Upper lobe of left lung (tissue), 6 donors: ENCODE results near the gene AKR1B1. TPM values are rescaled to one million over a fixed set of nuclear protein-coding genes. Genes with fewer than 3 reads are reported as not detected.

Source experiments
- ATAC-seq, 2 donors: fragments of 200-7000 bp; cut with Tn5 transposase; one replicate each; pipeline ENCODE4 v1.9.1; 2022; ENCODE audit warnings: mild to moderate bottlenecking in 2 of 2, moderate library complexity in 2 of 2; ENCODE audit not compliant: low FRiP score in 2 of 2
- DNase-seq, 2 donors: peaks; one replicate each; pipeline ENCODE4 v3.0.0-alpha.2; 2019 to 2020
- H3K27ac ChIP-seq, 4 donors: fragments of 200-600 bp; sonication (generic); one replicate each; pipeline ENCODE4 v1.5.1; 2016 to 2019
- H3K27me3 ChIP-seq, 4 donors: fragments of 200-600 bp; sonication (generic); one replicate each; pipeline ENCODE4 v1.5.1; 2017 to 2019
- H3K36me3 ChIP-seq, 4 donors: fragments of 200-600 bp; sonication (generic); one replicate each; pipeline ENCODE4 v1.5.1; 2016 to 2019
- H3K4me1 ChIP-seq, 4 donors: fragments of 200-600 bp; sonication (generic); one replicate each; pipeline ENCODE4 v1.5.1; 2018 to 2019
- H3K4me3 ChIP-seq, 4 donors: fragments of 200-600 bp; sonication (generic); one replicate each; pipeline ENCODE4 v1.5.1; 2017 to 2019; ENCODE audit warnings: mild to moderate bottlenecking in 2 of 4, moderate library complexity in 1 of 4
- H3K9me3 ChIP-seq, 4 donors: fragments of 200-600 bp; sonication (generic); one replicate each; pipeline ENCODE4 v1.5.1; 2018 to 2019
- CTCF ChIP-seq, 6 experiments: fragments of 450-650 bp in 4 of 6; fragments of 200-600 bp in 2 of 6; sonication (generic) in 2 of 6; IDR thresholded peaks; one replicate each; pipeline ENCODE4 v1.5.1; 2016 to 2019; ENCODE audit warnings: antibody characterized with exemption in 6 of 6
- EP300 ChIP-seq, 4 donors: sonication (generic); formaldehyde crosslinking; IDR thresholded peaks; one replicate each; pipeline ENCODE4 v1.5.1; 2017; ENCODE audit warnings: antibody characterized with exemption in 4 of 4, control low read depth in 2 of 4
- POLR2A ChIP-seq, 4 donors: fragments of 450-650 bp; IDR thresholded peaks; one replicate each; pipeline ENCODE4 v1.5.1; 2016 to 2017; ENCODE audit warnings: antibody characterized with exemption in 4 of 4, mild to moderate bottlenecking in 2 of 4
- POLR2AphosphoS5 ChIP-seq, 2 donors: sonication (generic); formaldehyde crosslinking; IDR thresholded peaks; one replicate each; pipeline ENCODE4 v1.5.1; 2017; ENCODE audit warnings: antibody characterized with exemption in 2 of 2
- WGBS, 2 donors: methylation state at CpG; one replicate each; pipeline ENCODE4 v1.1.5; 2017 to 2018; 5-methylcytosine and 5-hydroxymethylcytosine counted together
- total RNA-seq, 6 donors: library from RNA; depleted of rRNA in 4 of 6; stranded (reverse); fragments of >200 nt in 4 of 6; gene quantifications; one replicate each; pipeline versions ENCODE4 v1.1.0 to v1.2.1, GENCODE V29; 2016 to 2021
- donor health status: DM: no; HTN: no; CAD: no; lungs with moderate emphysema.
- donor health status: DM: no; HTN: yes; CAD: no; lungs with severe emphysema.

The AKR1B1 gene
- total RNA-seq, 6 donors from 2014 or later = 39.2 to 108 (median 93.1) TPM

- TF ChIP-seq POLR2A (IDR thresholded peaks at IDR 0.05) (no peak), POLR2AphosphoS5 (IDR thresholded peaks at IDR 0.05) (no peak), EP300 (IDR thresholded peaks at IDR 0.05) (no peak), CTCF (IDR thresholded peaks at IDR 0.05) (no peak)
- Histone ChIP-seq H3K4me1 (no peaks in the 10 kb centered on the region), H3K9me3 (no peaks in the 10 kb centered on the region), H3K4me3 (no peak overlapping the region), H3K36me3 (no peaks in the 10 kb centered on the region), H3K27me3 (no peaks in the 10 kb centered on the region), H3K27ac (no peak overlapping the region)
- WGBS, 2 donors = 62 to 74% methylated on average over 2 of the region's 2 CpGs
- no peak for ATAC-seq
- DNase-seq = no peak
These were observed 13.8 kb upstream of the AKR1B1 start for GRCh38 chr7:134472572-134473244.

- 89 to 98% methylated on average over 4 of the region's 4 CpGs for WGBS, 2 donors
- H3K4me1 ChIP-seq = no peaks in the 10 kb centered on the region
- no peak overlapping the region for H3K4me3 ChIP-seq
- TF ChIP-seq EP300 (IDR thresholded peaks at IDR 0.05) (no peak), POLR2AphosphoS5 (IDR thresholded peaks at IDR 0.05) (no peak), CTCF (IDR thresholded peaks at IDR 0.05) (no peak), POLR2A (IDR thresholded peaks at IDR 0.05) (no peak)
- H3K27ac ChIP-seq = no peak overlapping the region
- H3K27me3 ChIP-seq = no peaks in the 10 kb centered on the region
- ATAC-seq (no peak), DNase-seq (no peak)
- no peaks in the 10 kb centered on the region for H3K9me3 ChIP-seq
- H3K36me3 ChIP-seq = no peaks in the 10 kb centered on the region
These were observed 12.0 kb upstream of the AKR1B1 start for GRCh38 chr7:134470864-134471263.

GRCh38 chr7:134469622-134470021 lies 10.7 kb upstream of the AKR1B1 start:
- Histone ChIP-seq H3K27me3 (no peaks in the 10 kb centered on the region), H3K4me3 (no peak overlapping the region), H3K27ac (no peak overlapping the region), H3K36me3 (no peaks in the 10 kb centered on the region), H3K9me3 (peaks cover 0 to 10% (median 7%) of the 10 kb centered on the region in 4 donors), H3K4me1 (no peaks in the 10 kb centered on the region)
- TF ChIP-seq CTCF (IDR thresholded peaks at IDR 0.05) (no peak), POLR2A (IDR thresholded peaks at IDR 0.05) (no peak), POLR2AphosphoS5 (IDR thresholded peaks at IDR 0.05) (no peak), EP300 (IDR thresholded peaks at IDR 0.05) (no peak)
- 77 to 81% methylated on average over 9 of the region's 9 CpGs for WGBS, 2 donors
- DNase-seq (no peak), ATAC-seq (no peak)

- 79 to 92% methylated on average over 6 of the region's 6 CpGs for WGBS, 2 donors
- Histone ChIP-seq H3K36me3 (no peaks in the 10 kb centered on the region), H3K9me3 (peaks cover 6 to 11% (median 8%) of the 10 kb centered on the region in 4 donors), H3K27ac (no peak overlapping the region), H3K27me3 (no peaks in the 10 kb centered on the region), H3K4me3 (no peak overlapping the region), H3K4me1 (no peaks in the 10 kb centered on the region)
- no peak for TF ChIP-seq POLR2AphosphoS5 (IDR thresholded peaks at IDR 0.05)
- no peak for TF ChIP-seq EP300 (IDR thresholded peaks at IDR 0.05)
- no peak for TF ChIP-seq CTCF (IDR thresholded peaks at IDR 0.05)
- no peak for TF ChIP-seq POLR2A (IDR thresholded peaks at IDR 0.05)
- no peak for ATAC-seq
- DNase-seq = no peak
These were observed 9.6 kb upstream of the AKR1B1 start for GRCh38 chr7:134468475-134468874.

- Histone ChIP-seq H3K27ac (no peak overlapping the region), H3K36me3 (no peaks in the 10 kb centered on the region), H3K27me3 (no peaks in the 10 kb centered on the region), H3K4me3 (no peak overlapping the region), H3K9me3 (peaks cover 6 to 11% (median 8%) of the 10 kb centered on the region in 4 donors), H3K4me1 (no peaks in the 10 kb centered on the region)
- TF ChIP-seq CTCF (IDR thresholded peaks at IDR 0.05) (no peak), POLR2A (IDR thresholded peaks at IDR 0.05) (no peak), EP300 (IDR thresholded peaks at IDR 0.05) (no peak), POLR2AphosphoS5 (IDR thresholded peaks at IDR 0.05) (no peak)
- 86 to 88% methylated on average over 6 of the region's 6 CpGs for WGBS, 2 donors
- no peak for ATAC-seq
- DNase-seq = no peak
These were observed 9.2 kb upstream of the AKR1B1 start for GRCh38 chr7:134468054-134468453.
